Posterior cingulate gyrus (tissue), 11 donors: ENCODE data around the gene UHRF2.
"Not testable (repeated sequence)": the region's sequence is repeated elsewhere in the genome, so short reads cannot be mapped to it uniquely, and the experiment has no call there.

Source experiments
- DNase-seq, 10 donors: peaks; one replicate each; pipeline versions ENCODE4 v3.0.0 to v3.0.0-alpha.2; 2020 to 2021; ENCODE audit warnings: mixed read lengths in 3 of 10
- intact Hi-C: fragments of 100-400 bp; cut with DNase I; formaldehyde crosslinking; loops from one replicate; pipeline ENCODE4 v1.15.1; 2023

UHRF2 gene

GRCh38 chr9:6424940-6425339 lies 11.9 kb downstream of the UHRF2 start:
- intact Hi-C loops = no loop called here

GRCh38 chr9:6426117-6426516 lies 13.1 kb downstream of the UHRF2 start:
- intact Hi-C loops = no loop called here
- DNase-seq = no peak

More at GRCh38 chr9:6424940-6425339, 11.9 kb downstream of the UHRF2 start:
- no peak for DNase-seq

GRCh38 chr9:6428940-6429889 lies 16.2 kb downstream of the UHRF2 start:
- intact Hi-C loops = no loop called here
- no peak for DNase-seq

- DNase-seq = no peak
- intact Hi-C loops = no loop called here
Measured at GRCh38 chr9:6431038-6431437, 18.0 kb downstream of the UHRF2 start.

- no peak for DNase-seq
- intact Hi-C loops = no loop called here
Measured at GRCh38 chr9:6433410-6433809, 20.4 kb downstream of the UHRF2 start.

- DNase-seq = no peak
- intact Hi-C loops = no loop called here
Measured at GRCh38 chr9:6439051-6439703, 26.2 kb downstream of the UHRF2 start.

- intact Hi-C loops = no loop called here
- DNase-seq = no peak
Measured at GRCh38 chr9:6440405-6440804, 27.4 kb downstream of the UHRF2 start.

- no peak for DNase-seq
- intact Hi-C loops = no loop called here
Measured at GRCh38 chr9:6441269-6441668, 28.3 kb downstream of the UHRF2 start.

- intact Hi-C loops = no loop called here
- DNase-seq = no peak
Measured at GRCh38 chr9:6443661-6444060, 30.7 kb downstream of the UHRF2 start.

- DNase-seq = no peak
- intact Hi-C loops = no loop called here
Measured at GRCh38 chr9:6444128-6444527, 31.1 kb downstream of the UHRF2 start.

GRCh38 chr9:6449086-6449485 lies 36.1 kb downstream of the UHRF2 start:
- no peak for DNase-seq
- intact Hi-C loops = no loop called here

GRCh38 chr9:6449645-6450044 lies 36.6 kb downstream of the UHRF2 start:
- no peak for DNase-seq
- intact Hi-C loops = no loop called here

- intact Hi-C loops = no loop called here
- no peak for DNase-seq
Measured at GRCh38 chr9:6450641-6451375, 37.8 kb downstream of the UHRF2 start.

- DNase-seq, intact Hi-C loops: not testable (repeated sequence)
Measured at GRCh38 chr9:6455292-6455691, 42.3 kb downstream of the UHRF2 start.

GRCh38 chr9:6458704-6459103 lies 45.7 kb downstream of the UHRF2 start:
- intact Hi-C loops, DNase-seq: not testable (repeated sequence)

GRCh38 chr9:6459718-6460117 lies 46.7 kb downstream of the UHRF2 start:
- intact Hi-C loops = no loop called here
- DNase-seq = no peak

GRCh38 chr9:6460189-6460768 lies 47.3 kb downstream of the UHRF2 start:
- no peak for DNase-seq

GRCh38 chr9:6461619-6462018 lies 48.6 kb downstream of the UHRF2 start:
- intact Hi-C loops = no loop called here

More at GRCh38 chr9:6460189-6460768, 47.3 kb downstream of the UHRF2 start:
- intact Hi-C loops = no loop called here

GRCh38 chr9:6467006-6467625 lies 54.1 kb downstream of the UHRF2 start:
- DNase-seq = no peak
- intact Hi-C loops = no loop called here

More at GRCh38 chr9:6461619-6462018, 48.6 kb downstream of the UHRF2 start:
- no peak for DNase-seq

- intact Hi-C loops = no loop called here
- no peak for DNase-seq
Measured at GRCh38 chr9:6471231-6471850, 58.3 kb downstream of the UHRF2 start.
